PFSK-1 (cell line): ENCODE data around the gene GADD45G.

Source experiments
- FOXP2 ChIP-seq: optimal IDR thresholded peaks from 2 replicates; pipeline ENCODE3; 2011; ENCODE audit warnings: borderline replicate concordance, control low read depth, inconsistent platforms; ENCODE audit not compliant: insufficient read depth; ENCODE audit errors: extremely low read length, extremely low read depth
- POLR2AphosphoS5 ChIP-seq: IDR thresholded peaks from 2 replicates; pipeline ENCODE4 v1.6.1; 2012; ENCODE audit warnings: low read depth, mild to moderate bottlenecking, control low read depth, low read length, moderate library complexity
- REST ChIP-seq, 2 experiments: IDR thresholded peaks; 2 replicates each; pipeline versions ENCODE4 v1.6.1 to v1.8.0; 2011 to 2012; ENCODE audit warnings: low read depth in 2 of 2, low read length in 2 of 2, control low read depth in 1 of 2, inconsistent platforms in 1 of 2, mild to moderate bottlenecking in 1 of 2, moderate library complexity in 1 of 2; ENCODE audit not compliant: insufficient read depth in 1 of 2
- SIN3A ChIP-seq: IDR thresholded peaks from 2 replicates; pipeline ENCODE4 v1.6.1; 2012; ENCODE audit warnings: mild to moderate bottlenecking, low read length, moderate library complexity, borderline replicate concordance; ENCODE audit not compliant: insufficient read depth
- TAF1 ChIP-seq: IDR thresholded peaks from 2 replicates; pipeline ENCODE4 v1.6.1; 2012; ENCODE audit warnings: low read length, control low read depth, borderline replicate concordance; ENCODE audit not compliant: insufficient read depth

GADD45G gene

GRCh38 chr9:89606624-89607311, 2.0 kb downstream of the GADD45G start:
- no peak for TF ChIP-seq POLR2AphosphoS5
- no peak for TF ChIP-seq FOXP2
- no peak for TF ChIP-seq TAF1
- no peak for TF ChIP-seq REST (IDR thresholded peaks at IDR 0.05; ENCODE audit: insufficient read depth in 1 of 2, low read depth in 2 of 2, low read length in 2 of 2)
- no peak for TF ChIP-seq SIN3A

- TF ChIP-seq REST (IDR thresholded peaks at IDR 0.05; ENCODE audit: insufficient read depth in 1 of 2, low read depth in 2 of 2, low read length in 2 of 2) (no peak), TAF1 (no peak), POLR2AphosphoS5 (no peak), FOXP2 (no peak), SIN3A (no peak)
Measured at GRCh38 chr9:89608641-89609335, 4.0 kb downstream of the GADD45G start.

- TF ChIP-seq FOXP2, result no peak
- no peak for TF ChIP-seq SIN3A
- no peak for TF ChIP-seq POLR2AphosphoS5
- no peak for TF ChIP-seq REST (IDR thresholded peaks at IDR 0.05; ENCODE audit: insufficient read depth in 1 of 2, low read depth in 2 of 2, low read length in 2 of 2)
- no peak for TF ChIP-seq TAF1
Measured at GRCh38 chr9:89609426-89610006, 4.7 kb downstream of the GADD45G start.

- no peak for TF ChIP-seq FOXP2
- no peak for TF ChIP-seq SIN3A
- TF ChIP-seq POLR2AphosphoS5, result no peak
- no peak for TF ChIP-seq TAF1
Measured at GRCh38 chr9:89610391-89610925, 5.6 kb downstream of the GADD45G start.

GRCh38 chr9:89611425-89611824, 6.6 kb downstream of the GADD45G start:
- TF ChIP-seq TAF1 (no peak), FOXP2 (no peak), POLR2AphosphoS5 (no peak), SIN3A (no peak), REST (IDR thresholded peaks at IDR 0.05; ENCODE audit: insufficient read depth in 1 of 2, low read depth in 2 of 2, low read length in 2 of 2) (no peak)
